A549 (cell line): ENCODE results near the gene PDGFD. TPM values are rescaled to one million over a fixed set of nuclear protein-coding genes. Genes with fewer than 3 reads are reported as not detected.

Source experiments
- ATAC-seq, 2 experiments: fragments of 200-7000 bp in 1 of 2; fragments of >200 bp in 1 of 2; cut with Nextera tagmentation in 1 of 2; cut with Tn5 transposase in 1 of 2; 3 replicates each; pipeline versions ENCODE4 v1.8.0 to v1.9.1; 2018 to 2020; ENCODE audit warnings: mild to moderate bottlenecking in 1 of 2, moderate library complexity in 1 of 2
- CTCF ChIA-PET: fragments of 300-600 bp; sonication (Branson Sonifier 250); formaldehyde crosslinking; extraction: SDS; loops from one replicate; lab custom pipeline; 2021; ENCODE audit warnings: antibody characterized with exemption, inconsistent platforms; lab: Yijun Ruan, JAX
- POLR2A ChIA-PET: fragments of 350-600 bp; formaldehyde crosslinking; extraction: SDS; loops from one replicate; lab custom pipeline; 2021; ENCODE audit warnings: antibody characterized with exemption, inconsistent platforms; lab: Yijun Ruan, JAX
- DNase-seq, 2 experiments: peaks; one replicate each; pipeline versions ENCODE4 v3.0.0 to v3.0.0-alpha.2; 2011 to 2016; ENCODE audit warnings: low read depth in 1 of 2, low spot score in 1 of 2
- FAIRE-seq: peaks from 2 replicates; lab custom pipeline; 2011; peaks lifted over from hg19 to GRCh38; lab: Jason Lieb, UNC
- H3K27ac ChIP-seq, 2 experiments: fragments of >200 bp; sonication (Bioruptor Twin); formaldehyde crosslinking; 3 replicates each; pipeline ENCODE4 v1.5.1; 2016 to 2017
- H3K4me1 ChIP-seq: fragments of >200 bp; sonication (Bioruptor Twin); formaldehyde crosslinking; 3 replicates; pipeline ENCODE4 v1.6.1; 2016
- H3K4me2 ChIP-seq: fragments of >200 bp; sonication (Bioruptor Twin); formaldehyde crosslinking; 3 replicates; pipeline ENCODE4 v1.6.1; 2016
- H3K4me3 ChIP-seq: fragments of >200 bp; sonication (Bioruptor Twin); formaldehyde crosslinking; 3 replicates; pipeline ENCODE4 v1.5.1; 2016
- H3K9me3 ChIP-seq: fragments of >200 bp; sonication (Bioruptor Twin); formaldehyde crosslinking; 3 replicates; pipeline ENCODE4 v1.6.1; 2016
- ATOH8 ChIP-seq: fragments of 250-450 bp; sonication (Bioruptor Pico); IDR thresholded peaks from 2 replicates; pipeline ENCODE4 v1.5.0; 2020; ENCODE audit warnings: low read depth, mild to moderate bottlenecking, moderate library complexity
- BHLHE40 ChIP-seq: IDR thresholded peaks from 2 replicates; pipeline ENCODE4 v1.6.1; 2012; ENCODE audit warnings: low read depth, low read length, inconsistent platforms
- CBX2 ChIP-seq: fragments of 200-600 bp; sonication (generic); IDR thresholded peaks from 2 replicates; pipeline ENCODE4 v1.6.1; 2016; ENCODE audit warnings: low read depth, mild to moderate bottlenecking, borderline replicate concordance
- CHD4 ChIP-seq: fragments of 200-600 bp; sonication (generic); IDR thresholded peaks from 2 replicates; pipeline ENCODE4 v1.6.1; 2016; ENCODE audit warnings: antibody characterized with exemption, mild to moderate bottlenecking, borderline replicate concordance
- EHMT2 ChIP-seq: fragments of 200-600 bp; sonication (generic); IDR thresholded peaks from 2 replicates; pipeline ENCODE4 v1.6.1; 2016; ENCODE audit warnings: antibody characterized with exemption, low read depth, mild to moderate bottlenecking, moderate library complexity
- HOXB5 ChIP-seq: fragments of 250-450 bp; sonication (Bioruptor Pico); IDR thresholded peaks from 2 replicates; pipeline ENCODE4 v1.5.0; 2020; ENCODE audit warnings: mild to moderate bottlenecking, moderate library complexity
- KDM5A ChIP-seq: fragments of 200-600 bp; sonication (generic); IDR thresholded peaks from 2 replicates; pipeline ENCODE4 v1.6.1; 2016; ENCODE audit warnings: antibody characterized with exemption, mild to moderate bottlenecking
- MAZ ChIP-seq: fragments of 150-350 bp; IDR thresholded peaks from 2 replicates; pipeline ENCODE4 v1.6.1; 2014; ENCODE audit warnings: antibody characterized with exemption, low read depth, low read length, borderline replicate concordance
- MYC ChIP-seq: IDR thresholded peaks from 2 replicates; pipeline ENCODE4 v1.6.1; 2012; ENCODE audit warnings: mild to moderate bottlenecking, inconsistent platforms, low read length, improper control_type of control experiment, borderline replicate concordance
- NFE2L2 ChIP-seq: fragments of 150-350 bp; conservative IDR thresholded peaks from 2 replicates; pipeline ENCODE4 v1.6.1; 2014; ENCODE audit warnings: low read length
- NR3C1 ChIP-seq: fragments of >200 bp; sonication (Bioruptor Twin); formaldehyde crosslinking; IDR thresholded peaks from 3 replicates; pipeline ENCODE4 v1.6.1; 2017
- RCOR1 ChIP-seq: fragments of 150-350 bp; IDR thresholded peaks from 2 replicates; pipeline ENCODE4 v1.6.1; 2014; ENCODE audit warnings: antibody characterized with exemption, low read length, low read depth
- RFX5 ChIP-seq: fragments of 450-650 bp; IDR thresholded peaks from 2 replicates; pipeline ENCODE4 v1.7.1; 2014; ENCODE audit warnings: antibody characterized with exemption, mild to moderate bottlenecking, moderate library complexity
- RNF2 ChIP-seq: fragments of 200-600 bp; sonication (generic); IDR thresholded peaks from 2 replicates; pipeline ENCODE4 v1.6.1; 2016; ENCODE audit warnings: low read depth, mild to moderate bottlenecking, antibody characterized with exemption, moderate library complexity, borderline replicate concordance
- SREBF2 ChIP-seq: fragments of 450-650 bp; IDR thresholded peaks from 2 replicates; pipeline ENCODE4 v1.6.1; 2014; ENCODE audit warnings: mild to moderate bottlenecking, moderate library complexity
- TP53 ChIP-seq: fragments of 250-450 bp; sonication (Bioruptor Pico); IDR thresholded peaks from 2 replicates; pipeline ENCODE4 v1.5.0; 2021; ENCODE audit warnings: mild to moderate bottlenecking, moderate library complexity
- ZSCAN20 ChIP-seq: fragments of 250-450 bp; sonication (Bioruptor Pico); IDR thresholded peaks from 2 replicates; pipeline ENCODE4 v1.8.0; 2022; ENCODE audit warnings: mild to moderate bottlenecking, moderate library complexity
- WGBS: methylation state at CpG from one replicate; pipeline ENCODE4 v1.1.6; 2017; ENCODE audit errors: missing lambda C conversion rate; 5-methylcytosine and 5-hydroxymethylcytosine counted together
- polyA plus RNA-seq, 4 experiments: library from polyadenylated mRNA; depleted of rRNA in 3 of 4; stranded (reverse); fragments of >200 nt; fragmentation: RNase III in 1 of 4; extraction: RNeasy Plus Mini Kit Qiagen cat#74134 plus additional on column Dnase treatment in 1 of 4; gene quantifications; 2 replicates in 3 of 4; 3 replicates in 1 of 4; pipeline ENCODE4 v1.2.3, GENCODE V29; 2011 to 2017
- TF ChIP-seq, protein P1 (sequence below): fragments of 150-350 bp; IDR thresholded peaks from 2 replicates; pipeline ENCODE4 v1.6.1; 2014; ENCODE audit warnings: low read depth, mild to moderate bottlenecking, low read length
- TF ChIP-seq, protein P2 (sequence below): fragments of >200 bp; sonication (Bioruptor Twin); formaldehyde crosslinking; IDR thresholded peaks from 3 replicates; pipeline ENCODE4 v1.5.1; 2016
- TF ChIP-seq, protein P3 (sequence below): IDR thresholded peaks from 2 replicates; pipeline ENCODE4 v1.6.1; 2012

PDGFD gene
- polyA plus RNA-seq, 2 of the 4 experiments (the other 2 are of a cell fraction), result 11.1 to 29.7 TPM

GRCh38 chr11:104061853-104062521 is 102.0 kb downstream of the PDGFD start:
- 85% methylated on average over 9 of the region's 9 CpGs for WGBS
- no peak for TF ChIP-seq ZSCAN20 (CRISPR knock-in tag)
- TF ChIP-seq, protein P1, sequence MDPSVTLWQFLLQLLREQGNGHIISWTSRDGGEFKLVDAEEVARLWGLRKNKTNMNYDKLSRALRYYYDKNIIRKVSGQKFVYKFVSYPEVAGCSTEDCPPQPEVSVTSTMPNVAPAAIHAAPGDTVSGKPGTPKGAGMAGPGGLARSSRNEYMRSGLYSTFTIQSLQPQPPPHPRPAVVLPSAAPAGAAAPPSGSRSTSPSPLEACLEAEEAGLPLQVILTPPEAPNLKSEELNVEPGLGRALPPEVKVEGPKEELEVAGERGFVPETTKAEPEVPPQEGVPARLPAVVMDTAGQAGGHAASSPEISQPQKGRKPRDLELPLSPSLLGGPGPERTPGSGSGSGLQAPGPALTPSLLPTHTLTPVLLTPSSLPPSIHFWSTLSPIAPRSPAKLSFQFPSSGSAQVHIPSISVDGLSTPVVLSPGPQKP, result no peak
- no peak for TF ChIP-seq MAZ
- TF ChIP-seq KDM5A, result no peak
- no peak for FAIRE-seq
- ChIA-PET CTCF (no interaction called here), POLR2A (no interaction called here)
- no peak for DNase-seq
- ATAC-seq, result no peak
- H3K9me3 ChIP-seq, result no peaks in the 10 kb centered on the region
- H3K4me2 ChIP-seq, result no peak overlapping the region
- no peak overlapping the region for H3K27ac ChIP-seq
- H3K4me3 ChIP-seq, result no peak overlapping the region
- no peaks in the 10 kb centered on the region for H3K4me1 ChIP-seq

- ATAC-seq, result no peak
- H3K27ac ChIP-seq, result no peak overlapping the region
- DNase-seq, result no peak
- no peaks in the 10 kb centered on the region for H3K4me1 ChIP-seq
- H3K4me2 ChIP-seq, result no peak overlapping the region
- WGBS, result 92% methylated on average over 1 of the region's 1 CpG
- ChIA-PET CTCF (no interaction called here), POLR2A (no interaction called here)
- H3K9me3 ChIP-seq, result no peaks in the 10 kb centered on the region
- H3K4me3 ChIP-seq, result no peak overlapping the region
- FAIRE-seq, result no peak
- no peak for TF ChIP-seq NFE2L2
- TF ChIP-seq, all 56 proteins: peak for 0
Observed at GRCh38 chr11:104060820-104061219, 103.1 kb downstream of the PDGFD start.

GRCh38 chr11:104060004-104060794 is 103.7 kb downstream of the PDGFD start:
- no peak overlapping the region for H3K27ac ChIP-seq
- no peak for ATAC-seq
- no peak for FAIRE-seq
- H3K4me2 ChIP-seq, result no peak overlapping the region
- no peak for DNase-seq
- WGBS, result 80% methylated on average over 3 of the region's 3 CpGs
- H3K9me3 ChIP-seq, result no peaks in the 10 kb centered on the region
- no peak overlapping the region for H3K4me3 ChIP-seq
- ChIA-PET POLR2A (no interaction called here), CTCF (no interaction called here)
- H3K4me1 ChIP-seq, result no peaks in the 10 kb centered on the region
- TF ChIP-seq RNF2 (no peak), RFX5 (no peak), ATOH8 (CRISPR knock-in tag) (no peak), SREBF2 (no peak), CHD4 (no peak)

DNA sequence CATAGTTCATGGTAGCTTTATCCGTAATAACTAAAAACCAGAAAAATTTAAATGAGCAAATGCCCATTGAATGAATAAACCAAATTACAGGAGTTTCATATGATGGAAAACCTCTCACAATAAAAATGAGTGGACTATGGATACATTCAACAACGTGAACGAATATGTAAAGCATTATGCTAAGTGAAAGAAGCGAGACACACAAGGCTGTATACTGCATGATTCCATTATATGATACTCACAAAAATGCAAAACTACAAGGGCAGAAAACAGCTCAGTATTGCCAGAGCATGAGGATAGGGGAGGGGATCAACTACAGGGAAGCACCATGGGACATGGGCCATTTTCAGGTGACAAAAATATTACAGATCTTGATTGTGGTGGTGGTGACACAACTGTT is 105.3 kb downstream of the PDGFD start:
- Histone ChIP-seq H3K4me2 (no peak overlapping the region), H3K27ac (no peak overlapping the region), H3K9me3 (no peaks in the 10 kb centered on the region), H3K4me3 (no peak overlapping the region), H3K4me1 (0 out of 3 replicates have a peak, but pooled peaks cover 6% of the 10 kb centered on the region)
- DNase-seq (no peak), FAIRE-seq (no peak), ATAC-seq (no peak)
- 98% methylated on average over 4 of the region's 4 CpGs for WGBS
- TF ChIP-seq, protein P2, sequence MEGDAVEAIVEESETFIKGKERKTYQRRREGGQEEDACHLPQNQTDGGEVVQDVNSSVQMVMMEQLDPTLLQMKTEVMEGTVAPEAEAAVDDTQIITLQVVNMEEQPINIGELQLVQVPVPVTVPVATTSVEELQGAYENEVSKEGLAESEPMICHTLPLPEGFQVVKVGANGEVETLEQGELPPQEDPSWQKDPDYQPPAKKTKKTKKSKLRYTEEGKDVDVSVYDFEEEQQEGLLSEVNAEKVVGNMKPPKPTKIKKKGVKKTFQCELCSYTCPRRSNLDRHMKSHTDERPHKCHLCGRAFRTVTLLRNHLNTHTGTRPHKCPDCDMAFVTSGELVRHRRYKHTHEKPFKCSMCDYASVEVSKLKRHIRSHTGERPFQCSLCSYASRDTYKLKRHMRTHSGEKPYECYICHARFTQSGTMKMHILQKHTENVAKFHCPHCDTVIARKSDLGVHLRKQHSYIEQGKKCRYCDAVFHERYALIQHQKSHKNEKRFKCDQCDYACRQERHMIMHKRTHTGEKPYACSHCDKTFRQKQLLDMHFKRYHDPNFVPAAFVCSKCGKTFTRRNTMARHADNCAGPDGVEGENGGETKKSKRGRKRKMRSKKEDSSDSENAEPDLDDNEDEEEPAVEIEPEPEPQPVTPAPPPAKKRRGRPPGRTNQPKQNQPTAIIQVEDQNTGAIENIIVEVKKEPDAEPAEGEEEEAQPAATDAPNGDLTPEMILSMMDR, result no peak
- TF ChIP-seq TP53, result no peak
- no peak for TF ChIP-seq RNF2
- no peak for TF ChIP-seq MYC
- TF ChIP-seq RCOR1, result no peak
- TF ChIP-seq CBX2, result no peak
- TF ChIP-seq HOXB5 (CRISPR knock-in tag), result no peak
- TF ChIP-seq, protein P3, sequence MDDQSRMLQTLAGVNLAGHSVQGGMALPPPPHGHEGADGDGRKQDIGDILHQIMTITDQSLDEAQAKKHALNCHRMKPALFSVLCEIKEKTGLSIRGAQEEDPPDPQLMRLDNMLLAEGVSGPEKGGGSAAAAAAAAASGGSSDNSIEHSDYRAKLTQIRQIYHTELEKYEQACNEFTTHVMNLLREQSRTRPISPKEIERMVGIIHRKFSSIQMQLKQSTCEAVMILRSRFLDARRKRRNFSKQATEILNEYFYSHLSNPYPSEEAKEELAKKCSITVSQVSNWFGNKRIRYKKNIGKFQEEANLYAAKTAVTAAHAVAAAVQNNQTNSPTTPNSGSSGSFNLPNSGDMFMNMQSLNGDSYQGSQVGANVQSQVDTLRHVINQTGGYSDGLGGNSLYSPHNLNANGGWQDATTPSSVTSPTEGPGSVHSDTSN, result no peak
- no peak for TF ChIP-seq EHMT2
- TF ChIP-seq BHLHE40, result no peak
- TF ChIP-seq NR3C1, result no peak
- POLR2A ChIA-PET, result no interaction called here
- CTCF ChIA-PET, result no interaction called here
